Adrenal gland (tissue), 5 donors: ENCODE data around the gene CDH2.

Experiments used
- CTCF ChIP-seq, 6 experiments: fragments of 450-650 bp in 4 of 6; fragments of 200-600 bp in 2 of 6; sonication (generic) in 1 of 6; IDR thresholded peaks; 1 replicate in 5 of 6; 2 replicates in 1 of 6; pipeline versions ENCODE4 v1.5.1 to v1.8.0; 2016 to 2021; ENCODE audit warnings: antibody characterized with exemption in 6 of 6, mild to moderate bottlenecking in 2 of 6, moderate library complexity in 1 of 6
- POLR2A ChIP-seq, 2 donors: fragments of 450-650 bp; IDR thresholded peaks; one replicate each; pipeline ENCODE4 v1.6.1; 2017; ENCODE audit warnings: antibody characterized with exemption in 2 of 2, mild to moderate bottlenecking in 2 of 2, moderate library complexity in 1 of 2
- donor health status: DM: no; HTN: no; CAD: no.

DNA sequence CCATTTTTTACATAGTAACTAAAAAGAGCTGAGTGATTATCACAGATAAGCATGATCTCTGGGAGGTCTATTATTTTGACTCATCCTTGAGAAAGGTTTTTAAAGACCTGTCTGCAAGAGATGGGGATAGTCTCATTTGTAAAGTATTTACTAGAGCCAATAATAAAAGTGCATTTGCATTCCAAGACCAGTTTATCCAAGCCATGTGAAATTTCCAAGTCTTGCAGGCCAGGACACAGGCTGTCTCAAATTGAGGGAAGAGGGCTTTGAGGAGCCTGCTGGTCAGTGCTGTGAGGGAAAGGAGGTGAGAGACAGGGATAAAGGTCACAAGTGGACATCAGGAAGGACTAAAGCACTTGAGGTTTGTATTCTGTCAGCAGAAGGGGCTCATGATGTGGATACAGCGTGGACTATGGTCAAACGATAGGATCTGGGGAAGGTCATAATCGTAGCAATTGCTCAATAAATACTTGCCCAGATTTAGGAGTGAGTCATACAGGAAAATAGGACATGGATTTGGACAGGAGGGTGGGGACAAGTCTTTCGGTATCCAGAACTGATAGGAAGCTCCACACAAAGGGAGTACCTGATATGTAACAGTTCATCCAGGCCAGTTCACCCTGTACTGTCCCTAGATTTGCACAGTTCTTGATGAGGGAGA lies 6.6 kb upstream of the CDH2 start:
- no peak for TF ChIP-seq CTCF (IDR thresholded peaks at IDR 0.05)
- TF ChIP-seq POLR2A (IDR thresholded peaks at IDR 0.05), result no peak
